ENCODE measurements around the gene KCNA1.

DNA sequence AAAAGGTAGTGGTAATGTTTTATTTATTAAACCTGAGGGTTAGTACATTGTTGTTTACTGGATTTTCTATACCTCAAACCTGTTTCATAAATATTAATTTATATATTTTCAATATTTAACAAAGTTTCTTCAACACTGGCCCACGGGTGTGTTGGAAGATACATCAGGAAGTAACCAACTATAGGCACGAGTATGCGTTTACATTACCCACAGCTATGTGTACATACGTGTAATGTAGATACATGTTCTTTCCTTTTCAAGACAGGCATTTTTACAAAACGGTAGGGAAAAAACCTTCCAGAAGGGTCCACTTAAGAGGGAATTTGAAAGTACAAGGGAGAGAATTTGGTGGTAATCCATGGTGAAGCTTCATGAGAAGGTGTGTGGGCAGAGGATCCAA lies 17.8 kb upstream of the KCNA1 start:
- TF ChIP-seq, protein P1, sequence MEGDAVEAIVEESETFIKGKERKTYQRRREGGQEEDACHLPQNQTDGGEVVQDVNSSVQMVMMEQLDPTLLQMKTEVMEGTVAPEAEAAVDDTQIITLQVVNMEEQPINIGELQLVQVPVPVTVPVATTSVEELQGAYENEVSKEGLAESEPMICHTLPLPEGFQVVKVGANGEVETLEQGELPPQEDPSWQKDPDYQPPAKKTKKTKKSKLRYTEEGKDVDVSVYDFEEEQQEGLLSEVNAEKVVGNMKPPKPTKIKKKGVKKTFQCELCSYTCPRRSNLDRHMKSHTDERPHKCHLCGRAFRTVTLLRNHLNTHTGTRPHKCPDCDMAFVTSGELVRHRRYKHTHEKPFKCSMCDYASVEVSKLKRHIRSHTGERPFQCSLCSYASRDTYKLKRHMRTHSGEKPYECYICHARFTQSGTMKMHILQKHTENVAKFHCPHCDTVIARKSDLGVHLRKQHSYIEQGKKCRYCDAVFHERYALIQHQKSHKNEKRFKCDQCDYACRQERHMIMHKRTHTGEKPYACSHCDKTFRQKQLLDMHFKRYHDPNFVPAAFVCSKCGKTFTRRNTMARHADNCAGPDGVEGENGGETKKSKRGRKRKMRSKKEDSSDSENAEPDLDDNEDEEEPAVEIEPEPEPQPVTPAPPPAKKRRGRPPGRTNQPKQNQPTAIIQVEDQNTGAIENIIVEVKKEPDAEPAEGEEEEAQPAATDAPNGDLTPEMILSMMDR (IDR thresholded peaks at IDR 0.05), result no peak
- TF ChIP-seq POLR2A (IDR thresholded peaks at IDR 0.05) (no peak), POLR2AphosphoS5 (IDR thresholded peaks at IDR 0.05) (no peak)
